Central memory CD8-positive, alpha-beta T cell (primary cell): Measurements from ENCODE around the gene RGS12.

ENCODE experiments used
- ATAC-seq: fragments of 150-1000 bp; cut with Tn5 transposase; replicated peaks from 2 replicates; pipeline ENCODE4 v1.10.0; 2022; ENCODE audit warnings: mild to moderate bottlenecking, moderate FRiP score, moderate number of reproducible peaks; ENCODE audit not compliant: poor library complexity, severe bottlenecking; ENCODE audit errors: extremely low read depth
- DNase-seq, 2 donors: peaks; one replicate each; pipeline ENCODE4 v3.0.0; 2021; ENCODE audit warnings: low spot score in 2 of 2
- H3K27ac Mint-ChIP-seq: one replicate; pipeline ENCODE4 v1.8.0; 2022; ENCODE audit warnings: low read depth, mild to moderate bottlenecking, moderate library complexity, mixed read lengths
- H3K27me3 Mint-ChIP-seq: one replicate; pipeline ENCODE4 v1.8.0; 2022; ENCODE audit warnings: mixed read lengths
- H3K36me3 Mint-ChIP-seq: one replicate; pipeline ENCODE4 v1.8.0; 2022; ENCODE audit warnings: mild to moderate bottlenecking, moderate library complexity, mixed read lengths; ENCODE audit not compliant: insufficient read depth
- H3K4me1 Mint-ChIP-seq: one replicate; pipeline ENCODE4 v1.8.0; 2022; ENCODE audit warnings: mixed read lengths
- H3K4me3 Mint-ChIP-seq: one replicate; pipeline ENCODE4 v1.8.0; 2022; ENCODE audit warnings: mild to moderate bottlenecking, moderate library complexity, mixed read lengths
- H3K9me3 Mint-ChIP-seq: one replicate; pipeline ENCODE4 v1.8.0; 2022; ENCODE audit warnings: mixed read lengths

Gene RGS12

GRCh38 chr4:3280466-3280865 is 12.4 kb upstream of the RGS12 start:
- no peaks in the 10 kb centered on the region for H3K4me1 Mint-ChIP-seq
- H3K27me3 Mint-ChIP-seq: peaks cover 61% of the 10 kb centered on the region
- no peak overlapping the region for H3K27ac Mint-ChIP-seq
- H3K36me3 Mint-ChIP-seq: no peaks in the 10 kb centered on the region
- DNase-seq (no peak), ATAC-seq (no peak)
- H3K4me3 Mint-ChIP-seq: no peak overlapping the region
- H3K9me3 Mint-ChIP-seq: no peaks in the 10 kb centered on the region

- H3K27me3 Mint-ChIP-seq: peaks cover 62% of the 10 kb centered on the region
- no peaks in the 10 kb centered on the region for H3K9me3 Mint-ChIP-seq
- no peaks in the 10 kb centered on the region for H3K4me1 Mint-ChIP-seq
- no peak overlapping the region for H3K4me3 Mint-ChIP-seq
- DNase-seq (no peak), ATAC-seq (no peak)
- no peaks in the 10 kb centered on the region for H3K36me3 Mint-ChIP-seq
- no peak overlapping the region for H3K27ac Mint-ChIP-seq
These were observed 9.3 kb upstream of the RGS12 start for GRCh38 chr4:3283483-3283882.

- no peak overlapping the region for H3K4me3 Mint-ChIP-seq
- H3K27me3 Mint-ChIP-seq: peaks cover 62% of the 10 kb centered on the region
- peaks cover under 1% of the 10 kb centered on the region for H3K36me3 Mint-ChIP-seq
- H3K4me1 Mint-ChIP-seq: no peaks in the 10 kb centered on the region
- DNase-seq (no peak), ATAC-seq (no peak)
- no peaks in the 10 kb centered on the region for H3K9me3 Mint-ChIP-seq
- H3K27ac Mint-ChIP-seq: no peak overlapping the region
These were observed 8.9 kb upstream of the RGS12 start for GRCh38 chr4:3283916-3284315.

- Mint-ChIP-seq H3K4me1 (no peaks in the 10 kb centered on the region), H3K4me3 (no peak overlapping the region), H3K9me3 (no peaks in the 10 kb centered on the region), H3K27me3 (peaks cover 61% of the 10 kb centered on the region), H3K36me3 (peaks cover 2% of the 10 kb centered on the region), H3K27ac (no peak overlapping the region)
- no peak for DNase-seq
- ATAC-seq: no peak
These were observed 7.9 kb upstream of the RGS12 start for GRCh38 chr4:3284734-3285557.

- no peaks in the 10 kb centered on the region for H3K9me3 Mint-ChIP-seq
- DNase-seq: no peak
- H3K4me1 Mint-ChIP-seq: no peaks in the 10 kb centered on the region
- H3K36me3 Mint-ChIP-seq: peaks cover 2% of the 10 kb centered on the region
- ATAC-seq: no peak
- peaks cover 61% of the 10 kb centered on the region for H3K27me3 Mint-ChIP-seq
- no peak overlapping the region for H3K4me3 Mint-ChIP-seq
- H3K27ac Mint-ChIP-seq: no peak overlapping the region
These were observed 7.1 kb upstream of the RGS12 start for GRCh38 chr4:3285558-3286334.

- no peaks in the 10 kb centered on the region for H3K9me3 Mint-ChIP-seq
- H3K4me3 Mint-ChIP-seq: no peak overlapping the region
- H3K4me1 Mint-ChIP-seq: peaks cover 3% of the 10 kb centered on the region
- peaks cover 58% of the 10 kb centered on the region for H3K27me3 Mint-ChIP-seq
- H3K36me3 Mint-ChIP-seq: peaks cover 2% of the 10 kb centered on the region
- ATAC-seq (peak; percentile 43), DNase-seq (no peak)
- no peak overlapping the region for H3K27ac Mint-ChIP-seq
These were observed 6.3 kb upstream of the RGS12 start for GRCh38 chr4:3286335-3287175.

- Mint-ChIP-seq H3K4me3 (no peak overlapping the region), H3K27ac (no peak overlapping the region), H3K4me1 (peaks cover 8% of the 10 kb centered on the region), H3K27me3 (peaks cover 50% of the 10 kb centered on the region), H3K9me3 (no peaks in the 10 kb centered on the region), H3K36me3 (peaks cover 4% of the 10 kb centered on the region)
- ATAC-seq: no peak
- no peak for DNase-seq
These were observed 5.4 kb upstream of the RGS12 start for GRCh38 chr4:3287271-3287971.

GRCh38 chr4:3287972-3288570 is 4.8 kb upstream of the RGS12 start:
- H3K4me3 Mint-ChIP-seq: no peak overlapping the region
- ATAC-seq: no peak
- H3K27me3 Mint-ChIP-seq: peaks cover 43% of the 10 kb centered on the region
- no peak for DNase-seq
- H3K27ac Mint-ChIP-seq: no peak overlapping the region
- H3K36me3 Mint-ChIP-seq: peaks cover 4% of the 10 kb centered on the region
- peaks cover 8% of the 10 kb centered on the region for H3K4me1 Mint-ChIP-seq
- no peaks in the 10 kb centered on the region for H3K9me3 Mint-ChIP-seq

GRCh38 chr4:3288571-3289094 is 4.2 kb upstream of the RGS12 start:
- Mint-ChIP-seq H3K9me3 (no peaks in the 10 kb centered on the region), H3K36me3 (peaks cover 4% of the 10 kb centered on the region), H3K4me1 (peaks cover 12% of the 10 kb centered on the region), H3K27me3 (peaks cover 37% of the 10 kb centered on the region), H3K4me3 (no peak overlapping the region), H3K27ac (peak overlapping the region; percentile 51)
- no peak for DNase-seq
- ATAC-seq: no peak

GRCh38 chr4:3290476-3290875 is 2.3 kb upstream of the RGS12 start:
- peak overlapping the region; percentile 91 for H3K4me3 Mint-ChIP-seq
- no peaks in the 10 kb centered on the region for H3K9me3 Mint-ChIP-seq
- no peak overlapping the region for H3K27ac Mint-ChIP-seq
- peaks cover 25% of the 10 kb centered on the region for H3K4me1 Mint-ChIP-seq
- ATAC-seq (no peak), DNase-seq (no peak)
- H3K36me3 Mint-ChIP-seq: peaks cover 4% of the 10 kb centered on the region
- H3K27me3 Mint-ChIP-seq: peaks cover 25% of the 10 kb centered on the region

GRCh38 chr4:3290889-3291321 is 1.9 kb upstream of the RGS12 start:
- DNase-seq (no peak), ATAC-seq (no peak)
- no peaks in the 10 kb centered on the region for H3K9me3 Mint-ChIP-seq
- peak overlapping the region; percentile 91 for H3K4me3 Mint-ChIP-seq
- no peak overlapping the region for H3K27ac Mint-ChIP-seq
- peaks cover 25% of the 10 kb centered on the region for H3K4me1 Mint-ChIP-seq
- peaks cover 24% of the 10 kb centered on the region for H3K27me3 Mint-ChIP-seq
- H3K36me3 Mint-ChIP-seq: peaks cover 4% of the 10 kb centered on the region
